ENCODE results near the gene NFE2L2.

GRCh38 chr2:177257471-177257870 lies 7.1 kb downstream of the NFE2L2 start:
- TF ChIP-seq CTCF (conservative IDR thresholded peaks at IDR 0.05; ENCODE audit: low read depth, low read length) (no peak), EZH2 (IDR thresholded peaks at IDR 0.05; ENCODE audit: borderline replicate concordance, low read depth, low read length, poor library complexity, severe bottlenecking) (no peak)

All from A673 (cell line).